ENCODE measurements around the gene NRG3.

Gene NRG3

DNA sequence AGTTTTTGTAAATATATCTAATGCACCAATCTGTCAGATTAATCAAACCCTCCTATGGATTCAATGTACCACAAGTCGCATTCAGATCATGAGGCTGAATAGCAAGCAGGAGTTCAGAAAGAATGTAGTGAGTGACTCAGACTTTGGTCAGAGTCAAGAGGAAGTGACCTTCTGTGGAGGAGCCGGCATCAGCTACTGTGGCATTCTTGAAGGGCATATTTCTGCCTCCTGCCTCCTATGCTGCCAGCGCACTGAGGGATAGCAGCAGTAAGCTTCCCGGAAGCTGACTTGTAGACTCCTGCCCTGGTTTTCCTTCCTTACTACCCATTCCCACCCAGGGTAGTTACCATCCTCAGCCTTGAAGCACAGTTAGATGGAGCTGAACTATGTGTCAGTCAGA lies 867.5 kb downstream of the NRG3 start:
- no peak for DNase-seq

DNA sequence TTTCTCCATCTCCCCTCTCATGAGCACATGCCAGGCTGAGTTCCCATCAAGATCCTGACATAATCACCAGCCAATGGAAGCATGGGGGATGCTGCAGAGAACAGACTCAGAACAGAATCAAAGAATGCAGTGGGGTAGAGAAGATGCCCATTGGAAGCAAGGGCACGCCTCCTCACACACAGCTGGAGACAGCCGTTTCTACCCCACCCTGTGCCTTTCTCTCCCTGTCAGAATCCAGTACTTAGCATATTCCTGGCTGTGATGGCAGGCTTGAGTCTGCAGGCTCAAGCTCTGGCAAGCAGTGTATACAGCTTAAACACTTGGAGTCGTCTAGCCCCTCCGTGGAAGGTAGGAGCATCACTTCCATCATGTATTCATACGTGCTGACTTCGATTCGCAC lies 867.9 kb downstream of the NRG3 start:
- DNase-seq: no peak

DNA sequence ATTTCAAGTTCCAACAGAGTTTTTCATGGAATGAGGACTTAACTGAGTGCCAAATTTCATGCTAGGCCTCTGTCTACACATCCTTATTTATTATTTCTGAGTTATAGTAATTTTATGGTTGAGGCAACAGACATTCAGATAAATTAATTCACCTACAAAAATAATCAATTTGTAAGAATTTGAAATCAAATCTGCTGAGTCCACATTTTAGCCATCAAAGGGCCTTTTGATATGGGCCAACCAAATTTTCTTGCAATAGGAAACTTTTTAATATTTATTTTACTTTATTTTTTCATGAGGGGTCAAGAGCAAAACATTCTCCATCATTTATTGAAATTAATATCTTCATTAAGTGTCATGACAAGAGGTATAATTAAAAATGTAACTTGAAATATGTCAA lies 875.5 kb downstream of the NRG3 start:
- no peak for DNase-seq

DNA sequence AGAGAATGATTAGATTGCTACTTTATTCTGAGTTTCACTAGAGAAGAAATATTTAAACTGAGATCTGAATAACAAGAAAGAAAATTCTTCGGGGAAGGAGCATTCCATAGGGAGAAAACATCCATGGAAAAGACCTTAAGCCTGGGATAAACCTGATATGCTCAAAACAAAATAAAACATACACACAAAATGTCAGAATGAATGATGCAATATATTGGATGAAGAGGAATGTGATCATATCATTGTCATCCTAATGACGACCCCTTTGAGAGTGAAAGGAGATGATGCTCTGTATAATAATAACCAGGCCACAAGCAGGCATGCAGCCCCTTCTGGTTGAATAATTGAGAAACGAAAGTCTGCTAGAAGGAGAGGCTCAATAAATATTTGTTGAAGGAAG lies 882.4 kb downstream of the NRG3 start:
- DNase-seq: no peak

DNA sequence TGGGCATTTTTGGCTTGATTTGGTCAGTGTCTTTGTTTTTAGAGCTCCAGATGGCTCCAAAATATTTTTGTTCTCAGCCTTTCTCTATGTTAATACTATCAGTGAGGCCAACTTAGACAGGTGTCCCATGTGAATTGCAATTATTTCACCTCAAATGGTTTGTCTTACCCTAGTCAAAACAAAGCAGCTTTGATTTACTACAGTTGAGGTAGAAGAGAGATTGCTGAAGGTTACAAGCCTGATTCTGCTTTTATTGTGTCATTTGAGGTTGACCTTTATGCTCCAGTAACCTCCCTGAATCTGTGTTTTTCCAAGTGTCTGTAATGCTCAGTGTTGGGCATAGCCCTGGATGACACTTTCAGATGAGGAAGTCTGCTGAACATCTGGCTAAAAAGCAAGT lies 882.9 kb downstream of the NRG3 start:
- no peak for DNase-seq

DNA sequence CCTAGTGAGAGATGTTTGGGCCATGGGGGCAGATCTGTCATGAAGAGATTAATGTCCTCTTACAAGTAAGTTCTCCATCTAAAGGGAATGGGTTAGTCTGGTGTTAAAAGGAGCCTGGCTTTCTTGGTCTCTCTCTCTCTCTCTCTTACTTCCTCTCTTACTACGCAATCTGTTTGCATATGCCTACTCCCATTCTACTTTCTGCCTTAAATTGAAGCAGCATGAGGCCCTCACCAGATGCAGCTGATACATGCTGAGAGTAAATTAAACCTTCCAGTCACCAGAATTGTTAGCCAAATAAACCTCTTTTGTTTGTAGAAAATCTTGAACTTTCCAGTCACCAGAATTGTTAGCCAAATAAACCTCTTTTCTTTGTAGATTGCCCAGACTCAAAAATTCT lies 884.1 kb downstream of the NRG3 start:
- DNase-seq: no peak

DNA sequence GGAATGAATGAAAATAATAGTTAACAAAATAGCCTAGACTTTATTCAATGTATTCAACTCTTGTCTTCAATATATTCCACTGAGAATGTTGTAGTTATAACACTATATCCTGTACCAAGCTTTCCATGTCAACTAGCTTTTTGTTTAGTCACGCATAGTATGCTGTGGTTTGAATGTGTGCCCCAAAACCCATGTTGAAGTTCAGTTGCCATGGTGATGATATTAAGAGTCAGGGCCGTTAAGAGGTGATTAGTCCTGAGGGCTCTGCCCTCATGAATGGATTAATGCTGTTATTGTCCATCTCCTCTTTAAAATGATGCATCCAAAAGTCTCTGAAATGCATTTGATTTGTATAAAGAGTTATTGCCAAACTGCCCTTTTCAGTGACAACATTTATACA lies 887.6 kb downstream of the NRG3 start:
- DNase-seq: no peak

DNA sequence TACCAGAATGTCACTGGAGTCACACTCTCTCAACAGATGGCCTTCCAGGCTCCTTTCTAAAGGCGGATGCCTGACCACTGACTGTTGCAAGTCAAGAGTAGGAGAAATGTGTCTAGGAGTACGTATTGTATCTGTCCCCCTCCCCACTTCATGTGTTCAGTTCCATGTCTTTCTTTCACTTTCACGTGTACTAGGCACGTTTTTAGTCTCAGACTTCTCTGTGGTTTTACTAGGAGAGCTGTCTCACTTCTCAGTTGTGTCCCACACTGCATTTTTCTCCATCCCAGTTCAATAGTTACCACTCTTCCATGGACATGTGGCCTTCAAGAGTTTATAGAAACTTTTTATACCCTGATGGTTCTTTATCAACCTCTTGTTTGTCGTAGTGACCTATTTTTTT lies 893.0 kb downstream of the NRG3 start:
- no peak for DNase-seq

DNA sequence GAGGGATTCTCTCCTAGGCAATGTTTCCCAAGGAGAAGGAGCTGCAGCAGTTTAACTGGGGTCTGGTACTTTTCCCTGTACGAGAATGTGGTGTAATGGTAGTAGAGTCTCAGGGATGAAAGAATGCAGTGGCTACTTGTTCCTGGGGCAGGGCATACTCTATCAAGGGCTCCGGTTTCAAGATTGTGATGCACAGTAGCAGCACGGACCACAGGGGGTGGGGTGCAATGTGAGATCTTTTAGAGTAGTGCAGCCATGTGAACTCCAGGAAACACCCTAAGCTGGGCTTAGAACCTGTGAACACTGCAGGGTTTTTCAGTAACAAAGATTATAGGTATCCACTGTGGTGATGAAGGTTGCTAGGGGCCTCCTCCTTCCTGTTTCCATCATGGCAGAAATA lies 903.9 kb downstream of the NRG3 start:
- DNase-seq: no peak

DNA sequence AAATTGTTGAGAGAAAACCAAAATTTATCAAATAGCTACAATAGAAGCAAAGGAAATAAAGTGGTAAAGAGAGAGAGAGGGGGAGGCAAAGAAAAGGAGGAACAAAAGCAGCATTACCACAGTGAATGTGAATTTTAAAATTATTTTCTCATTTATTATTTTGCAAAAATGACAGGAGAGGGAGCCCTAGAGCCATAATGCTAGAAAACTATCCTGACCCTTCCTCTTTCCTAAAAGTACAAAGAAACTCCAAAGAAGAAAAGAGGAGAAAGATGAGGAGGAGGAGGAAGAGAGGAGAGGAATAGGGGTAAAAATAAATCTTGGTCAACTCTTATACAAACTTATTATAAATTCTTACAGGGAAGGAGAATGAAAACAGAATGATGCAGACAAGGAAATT lies 921.5 kb downstream of the NRG3 start:
- no peak for DNase-seq

DNA sequence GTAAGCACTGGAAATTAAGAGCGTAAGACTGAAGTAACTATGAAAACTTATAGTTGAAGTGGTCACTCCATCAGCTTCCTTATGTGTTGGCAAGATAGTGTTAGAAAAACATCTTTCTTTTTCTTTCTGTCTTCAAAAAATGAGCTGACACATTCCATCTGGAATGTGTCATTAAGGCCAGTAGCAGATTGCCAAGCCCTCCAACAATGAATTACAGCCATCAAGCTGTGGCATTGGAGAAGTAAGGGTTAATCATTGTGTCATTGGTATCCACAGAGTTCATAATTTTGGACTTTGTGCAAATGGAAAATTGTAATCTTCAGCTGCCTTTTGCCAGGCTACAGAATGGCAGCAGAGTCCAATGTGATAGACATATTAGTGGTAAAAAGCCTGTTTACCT lies 926.3 kb downstream of the NRG3 start:
- no peak for DNase-seq

DNA sequence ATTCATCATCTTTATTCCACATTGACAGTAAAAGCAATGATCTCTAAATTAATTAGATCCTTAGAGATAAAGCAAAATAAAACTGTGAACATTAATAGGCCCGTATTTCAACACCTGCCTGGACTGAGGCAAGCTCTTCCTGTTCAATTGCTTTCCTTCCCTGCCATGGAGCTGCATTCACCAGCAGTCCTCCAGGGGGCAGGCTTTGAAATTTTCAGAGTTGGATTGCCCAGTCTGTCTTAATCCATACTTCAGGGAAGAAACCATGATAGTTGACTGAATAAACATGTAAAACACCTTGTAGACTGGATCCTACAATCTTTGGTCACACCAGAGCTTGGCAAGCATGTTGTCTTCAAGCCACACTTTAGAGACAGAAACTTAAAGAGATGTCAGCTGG lies 936.6 kb downstream of the NRG3 start:
- DNase-seq: no peak

DNA sequence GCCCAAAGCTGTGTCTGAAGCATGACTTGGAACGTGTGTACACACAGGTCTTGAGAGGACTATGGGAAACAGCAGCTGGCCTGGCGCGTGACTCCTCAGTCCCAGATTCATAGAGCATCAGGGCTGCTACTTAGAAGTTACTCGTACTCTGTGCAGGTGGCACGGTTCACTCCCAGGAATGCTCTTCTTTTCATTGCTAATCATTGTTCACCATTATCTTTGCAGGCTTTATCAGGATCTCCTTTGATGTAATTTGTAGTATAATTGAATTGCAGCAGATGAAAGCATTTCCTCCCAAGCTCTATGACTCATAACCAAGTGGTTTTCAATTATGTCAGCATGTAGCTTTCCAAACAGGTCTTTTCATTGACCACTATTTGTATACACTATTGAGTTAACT lies 938.9 kb downstream of the NRG3 start:
- DNase-seq: no peak

DNA sequence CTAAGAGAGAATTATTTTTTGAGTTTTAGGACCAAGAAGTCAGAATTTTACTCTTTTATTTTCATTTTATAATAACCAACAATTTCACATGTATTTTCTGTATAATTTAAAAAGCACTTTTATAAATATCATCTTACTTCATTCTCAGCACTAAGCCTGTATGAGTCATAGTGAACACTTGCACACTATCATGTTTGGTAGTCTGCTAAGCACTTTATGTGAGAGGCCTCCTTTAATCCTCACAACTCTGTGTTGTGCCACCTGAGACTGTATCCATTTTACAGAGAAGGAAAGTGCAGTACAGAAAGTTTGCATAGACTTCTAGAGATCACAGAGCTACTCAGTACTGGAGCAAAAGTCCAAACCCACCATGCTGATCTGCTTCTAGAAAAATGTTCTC lies 939.6 kb downstream of the NRG3 start:
- DNase-seq: no peak

DNA sequence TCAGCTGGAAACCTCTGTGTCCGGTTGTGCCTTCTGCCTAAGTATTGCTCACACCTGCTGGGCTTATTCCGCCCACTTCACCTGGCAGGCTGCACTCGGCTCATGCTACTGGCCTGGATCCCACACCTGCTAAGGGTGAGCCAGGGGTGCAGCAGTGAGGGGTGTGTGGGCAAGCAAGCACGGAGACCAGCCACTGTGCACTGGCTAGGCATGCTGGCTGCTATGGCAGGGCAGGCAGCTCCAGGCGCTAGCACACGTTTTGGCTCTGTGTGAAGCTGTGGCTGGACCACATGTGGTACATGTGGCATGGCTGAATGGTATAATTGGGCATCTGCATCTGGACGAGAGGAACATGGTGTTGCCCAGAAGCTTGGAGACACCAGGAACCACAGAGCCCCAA lies 940.7 kb downstream of the NRG3 start:
- no peak for DNase-seq

DNA sequence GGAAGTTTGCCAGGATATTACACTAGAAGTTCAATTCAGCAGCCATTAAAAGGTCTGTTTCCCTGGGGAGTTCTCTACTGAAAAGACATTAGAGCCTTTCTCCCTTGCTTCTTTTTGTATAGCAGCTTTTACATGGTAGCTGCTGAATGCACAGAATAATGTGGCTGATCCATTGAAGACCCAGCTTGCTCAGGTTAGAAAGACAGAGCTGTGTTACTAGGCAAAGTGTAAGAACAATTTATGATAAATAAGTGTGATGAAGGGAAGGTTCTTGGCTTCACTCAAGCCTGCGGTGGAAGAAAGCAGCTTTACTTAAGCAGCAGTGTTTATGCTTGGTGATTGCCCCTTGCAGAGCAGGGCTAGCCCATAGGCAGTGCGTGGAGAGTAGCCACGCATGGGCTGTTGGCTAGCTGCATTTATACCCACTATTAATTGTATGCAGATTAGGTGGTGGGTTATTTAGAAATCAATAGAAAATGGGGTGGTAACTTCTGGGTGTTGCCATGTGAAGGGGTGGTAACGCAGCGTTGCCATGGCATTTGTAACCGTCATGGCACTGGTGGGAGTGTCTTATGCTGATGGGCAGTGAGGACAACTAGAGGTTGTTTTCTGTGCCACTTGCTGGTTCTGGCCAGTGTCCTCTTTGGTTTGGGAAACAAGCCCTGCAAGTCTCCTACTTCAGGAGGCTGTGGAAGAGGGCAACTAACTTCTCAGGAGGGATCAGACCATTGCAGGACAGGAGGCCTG lies 942.9 kb downstream of the NRG3 start:
- DNase-seq: no peak

DNA sequence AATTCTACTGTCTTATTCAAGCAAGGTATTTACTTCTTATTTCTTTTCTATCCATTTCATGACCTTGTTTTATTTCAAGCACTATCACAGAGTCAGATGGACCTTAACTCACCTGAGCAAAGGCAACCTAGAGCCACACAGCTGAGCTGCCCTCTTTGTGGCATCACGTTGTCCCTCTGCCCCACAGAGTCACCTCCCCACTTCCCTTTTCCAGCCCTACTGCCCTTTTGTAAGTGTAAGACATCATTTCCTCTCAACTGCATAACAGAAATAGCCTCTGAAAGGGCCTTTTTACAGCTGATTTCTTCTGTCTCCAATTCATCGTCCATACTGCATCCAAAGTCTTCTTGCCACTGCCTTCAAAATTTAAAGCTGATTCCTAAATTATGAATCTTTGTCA lies 946.0 kb downstream of the NRG3 start:
- DNase-seq: no peak

DNA sequence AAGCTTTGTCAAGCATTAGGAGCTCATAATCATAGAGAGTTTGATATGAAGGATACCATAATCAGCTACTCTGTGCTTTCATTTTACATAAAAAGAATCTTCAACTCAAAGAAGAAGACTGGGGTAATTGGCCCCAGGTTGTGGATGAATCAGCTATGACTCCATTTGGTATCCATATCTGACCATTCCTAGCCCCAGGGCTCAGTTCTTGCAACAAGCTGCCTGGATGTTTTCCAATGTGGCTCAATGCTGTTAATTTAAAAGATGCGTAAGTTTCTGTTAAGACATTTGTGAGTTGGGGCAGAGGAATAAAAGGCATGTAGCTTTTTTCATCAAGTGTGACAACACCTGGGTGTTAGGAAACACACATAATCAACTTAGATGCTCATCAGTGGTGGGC lies 951.1 kb downstream of the NRG3 start:
- no peak for DNase-seq

DNA sequence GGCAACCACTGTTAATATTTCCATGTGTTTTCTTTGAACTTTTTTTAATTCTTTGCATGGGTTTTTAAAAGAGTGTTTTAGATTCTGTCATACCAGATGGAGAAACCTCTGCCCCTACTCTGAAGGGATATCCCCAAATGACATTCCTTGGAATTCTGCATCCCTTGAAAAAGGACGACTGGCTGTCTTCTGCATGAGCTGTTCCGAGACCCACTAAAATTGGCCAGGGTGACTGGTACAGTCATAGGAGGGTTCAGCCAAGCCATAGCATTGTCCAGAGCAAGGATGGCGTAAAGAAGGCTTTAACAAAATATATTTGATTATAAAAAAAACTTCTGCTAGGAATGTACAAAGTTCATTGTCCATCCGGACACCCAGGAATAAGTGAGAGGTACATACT lies 952.9 kb downstream of the NRG3 start:
- no peak for DNase-seq

DNA sequence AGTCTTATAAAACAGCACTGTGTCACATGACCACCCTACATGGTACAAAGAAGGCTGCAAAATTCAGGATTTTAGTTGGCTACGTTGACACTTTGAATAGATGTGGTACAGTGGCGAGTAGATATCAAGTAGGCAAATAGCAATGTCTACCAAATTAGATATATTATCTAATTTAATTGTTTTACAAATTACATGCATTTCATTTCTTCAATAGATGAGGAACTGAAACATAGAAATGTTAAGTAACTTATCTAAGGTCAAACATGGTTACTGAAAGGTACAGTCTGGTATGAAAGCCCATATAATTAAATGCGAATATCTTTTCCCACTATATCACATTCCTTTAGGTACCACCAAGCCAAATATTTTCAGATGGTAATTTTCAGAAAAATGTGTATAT lies 972.2 kb downstream of the NRG3 start:
- no peak for DNase-seq

DNA sequence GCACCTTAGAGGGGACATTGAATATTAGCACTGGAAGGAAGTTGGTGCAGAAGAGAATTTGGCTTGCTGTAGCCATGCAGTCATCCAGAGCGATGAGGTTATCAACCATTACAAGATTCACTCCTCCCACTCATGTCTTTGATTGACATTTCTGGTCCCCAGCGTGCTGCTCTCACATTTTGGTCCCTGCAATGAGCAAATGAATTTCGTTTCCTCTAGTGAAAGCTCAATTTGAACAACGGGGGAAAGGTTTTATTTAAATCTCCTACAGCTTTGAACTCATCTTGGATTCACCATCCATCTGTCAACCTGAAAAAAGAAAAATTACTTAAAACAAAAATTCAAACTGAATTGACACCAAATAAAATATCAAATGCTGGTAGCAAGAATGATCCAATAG lies 975.2 kb downstream of the NRG3 start:
- DNase-seq: no peak

DNA sequence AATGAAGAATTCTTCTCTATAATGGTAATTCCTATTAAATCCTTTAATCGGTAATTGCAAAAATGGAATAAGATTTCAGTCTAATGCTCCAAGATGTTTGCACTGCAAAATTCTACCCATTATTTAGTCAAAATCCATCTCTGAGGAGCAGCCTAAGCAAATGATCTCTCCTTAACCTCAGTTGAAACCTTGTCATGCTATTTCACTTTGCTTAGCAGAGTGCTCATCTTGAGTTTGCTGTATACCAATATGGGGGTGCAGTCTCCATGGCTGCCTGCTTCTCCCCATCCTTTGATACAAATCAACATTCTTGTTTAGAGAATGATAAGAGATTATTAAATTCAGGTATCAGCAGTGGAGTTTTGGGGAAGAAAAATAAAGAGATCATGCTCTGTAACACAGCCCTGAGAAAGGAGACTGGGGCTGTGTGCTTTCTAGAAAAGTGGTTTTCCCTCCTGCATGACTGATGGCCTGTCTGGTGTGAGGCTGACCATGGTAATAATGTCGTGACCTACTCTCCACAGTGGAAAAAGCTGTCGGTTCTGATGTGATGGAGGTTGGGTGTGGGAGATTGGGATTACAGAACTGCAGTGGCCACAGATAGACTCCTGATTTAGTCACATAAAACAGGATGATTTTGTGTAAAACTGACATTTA lies 982.1 kb downstream of the NRG3 start:
- DNase-seq: no peak

DNA sequence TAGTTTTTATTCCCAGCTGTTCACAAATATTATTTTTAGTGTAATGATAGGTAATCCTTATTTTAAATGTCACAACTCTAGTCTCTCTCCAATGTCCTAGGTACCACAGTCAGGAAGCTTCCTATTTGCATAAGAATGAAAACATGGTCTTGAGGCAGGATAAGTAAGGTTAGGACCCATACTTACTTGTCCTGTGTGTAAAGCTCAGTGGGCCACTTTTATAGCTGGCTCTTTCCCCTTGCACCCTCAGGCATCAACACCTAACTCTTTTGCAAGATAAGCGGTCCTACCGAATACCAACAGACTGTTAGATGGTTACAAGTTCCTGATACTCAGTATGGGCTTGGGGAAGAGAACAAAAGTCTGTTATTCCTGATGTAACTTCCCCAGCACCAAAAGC lies 986.9 kb downstream of the NRG3 start:
- no peak for DNase-seq

DNA sequence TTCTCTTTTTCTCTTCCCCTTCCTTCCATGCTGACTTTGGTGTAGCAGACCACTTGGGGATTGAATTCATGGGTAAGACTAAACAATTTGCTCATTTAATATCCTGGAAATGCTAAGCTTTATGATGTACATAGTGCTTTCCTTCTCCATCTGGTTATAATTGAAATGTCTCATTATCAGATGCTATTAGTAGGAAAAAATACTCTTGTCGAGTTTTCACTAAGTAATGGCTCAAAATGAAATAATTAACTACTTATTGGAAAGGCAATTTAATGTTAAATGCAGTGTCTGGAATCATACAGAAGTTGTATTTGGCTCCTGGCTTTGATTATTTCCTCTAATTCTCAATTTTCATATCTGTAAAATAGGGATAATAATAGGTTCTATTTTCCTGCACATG lies 990.4 kb downstream of the NRG3 start:
- no peak for DNase-seq

DNA sequence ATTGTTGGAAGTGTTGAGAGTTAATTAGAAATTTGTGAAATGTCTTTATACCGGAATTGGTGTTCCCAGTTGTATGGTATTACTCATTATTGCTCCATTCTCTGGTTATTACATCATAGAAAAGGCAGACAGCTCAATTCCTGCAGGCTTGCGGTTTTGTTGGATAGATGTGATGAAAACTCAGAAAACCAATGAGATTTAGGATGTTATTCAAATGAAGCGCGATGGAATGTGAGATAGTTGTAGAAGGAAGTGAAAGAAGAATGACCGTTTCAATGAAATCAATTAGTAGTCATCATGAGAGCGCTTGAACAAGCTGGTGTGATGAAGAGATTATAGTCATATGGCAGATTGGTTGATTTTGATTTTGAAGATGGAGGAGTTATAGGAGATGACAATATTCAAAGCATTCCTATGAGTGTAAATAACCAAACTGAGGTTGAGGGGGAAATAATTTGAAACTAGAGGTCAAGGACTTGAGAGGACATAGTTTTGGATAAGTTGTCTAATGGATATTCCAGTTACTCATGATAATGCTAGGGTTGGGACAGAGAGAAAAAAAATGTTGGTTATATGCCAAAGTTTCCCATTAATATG lies 991.5 kb downstream of the NRG3 start:
- no peak for DNase-seq

Data from DMS 273 treated with DMSO at 0.1 percent for 48 hours (cell line).